GM19351 (cell line): ENCODE results near the gene CYBC1.
A peak's percentile ranks its signal among the peaks of the same experiment; 100 is the strongest.

Source experiments
- ATAC-seq: cut with Tn5 transposase; IDR thresholded peaks from one replicate; pipeline ENCODE4 v1.9.1; 2021; ENCODE audit warnings: mild to moderate bottlenecking, moderate library complexity; ENCODE audit not compliant: unreplicated experiment

CYBC1 gene

DNA sequence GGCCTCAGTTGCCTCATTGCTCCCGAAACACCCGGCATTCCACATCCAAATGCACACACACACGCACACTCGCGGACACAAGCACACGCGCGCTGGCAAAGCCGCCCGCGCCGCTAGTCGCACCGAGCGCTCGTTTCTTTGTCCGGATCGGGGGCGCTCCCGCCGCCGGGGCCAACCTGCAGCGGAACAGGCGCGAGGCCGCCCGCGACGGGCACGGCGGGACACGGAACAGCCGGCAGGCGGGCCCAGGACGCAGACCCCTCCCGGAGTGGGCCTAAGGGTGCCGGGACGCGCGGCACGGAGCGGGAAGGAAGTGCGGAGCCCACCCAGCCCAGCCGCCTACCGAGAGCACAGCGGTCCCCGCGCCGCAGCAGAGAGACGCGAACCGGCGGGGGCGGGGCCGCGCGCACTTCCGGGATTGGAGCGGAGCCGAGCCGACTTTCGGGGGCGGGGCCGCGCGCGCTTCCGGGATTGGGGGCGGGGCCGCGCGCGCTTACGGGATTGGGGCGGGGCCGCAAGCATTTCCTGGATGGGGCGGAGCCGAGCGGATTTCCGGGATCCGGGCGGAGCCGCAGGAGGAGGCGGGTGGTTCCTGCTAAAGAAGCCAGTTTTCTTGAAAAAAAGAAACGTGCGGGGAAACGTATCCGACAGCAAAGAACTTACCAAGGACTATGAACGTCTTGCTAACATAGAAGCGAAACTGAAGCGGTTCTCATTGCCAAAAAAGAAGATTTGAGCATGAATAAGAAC is at the start of gene CYBC1:
TSS of gene CYBC1 (minus strand) at position 396 of the 750 bp plus-strand sequence. CDS start 1,498 bp downstream, outside the sequence.
- ATAC-seq = peak; percentile 60

DNA sequence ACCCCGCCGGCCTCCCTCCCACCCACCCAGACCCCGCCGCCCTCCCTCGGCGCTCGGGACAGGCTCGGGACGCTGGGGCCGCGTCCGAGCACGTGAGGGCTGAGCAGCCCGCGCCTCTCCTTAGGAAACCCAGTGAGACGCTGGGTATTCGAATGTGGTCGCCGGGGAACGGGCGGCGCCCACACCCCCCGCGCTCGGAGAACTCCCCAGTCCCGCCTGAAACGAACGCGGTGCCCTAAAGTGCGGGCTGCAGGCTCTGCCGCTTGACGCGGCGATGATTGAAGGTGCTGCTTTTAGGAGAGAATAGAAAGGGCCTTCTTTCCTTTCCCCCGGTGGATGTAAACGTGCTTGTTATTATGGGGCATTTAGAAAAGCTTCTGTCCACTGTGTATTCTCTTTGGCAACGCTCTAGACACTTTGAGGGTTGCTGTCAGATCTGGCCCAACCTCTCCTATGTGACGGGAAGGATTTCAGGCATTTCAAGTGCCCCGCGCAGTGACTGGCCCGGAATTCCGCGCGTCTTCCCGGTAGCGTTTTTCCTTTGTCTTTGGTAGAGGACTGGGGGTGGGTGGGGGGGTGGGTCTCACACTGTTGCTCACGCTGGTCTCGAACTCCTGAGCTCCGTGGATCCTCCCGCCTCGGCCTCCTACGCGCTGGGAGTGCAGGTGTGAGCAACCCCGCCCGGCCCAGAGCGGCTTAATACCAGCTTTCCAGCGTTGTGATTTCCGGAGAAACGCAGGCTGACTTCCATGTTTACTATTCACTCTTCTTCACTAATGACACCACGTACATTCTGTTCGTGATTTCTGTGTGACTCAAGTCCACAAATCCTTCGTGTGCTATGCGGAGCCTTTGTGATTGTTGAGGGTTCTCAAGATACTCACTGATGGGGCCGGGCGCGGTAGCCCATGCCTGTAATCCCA is 47.2 kb upstream of the CYBC1 start:
- ATAC-seq = peak; percentile 17

DNA sequence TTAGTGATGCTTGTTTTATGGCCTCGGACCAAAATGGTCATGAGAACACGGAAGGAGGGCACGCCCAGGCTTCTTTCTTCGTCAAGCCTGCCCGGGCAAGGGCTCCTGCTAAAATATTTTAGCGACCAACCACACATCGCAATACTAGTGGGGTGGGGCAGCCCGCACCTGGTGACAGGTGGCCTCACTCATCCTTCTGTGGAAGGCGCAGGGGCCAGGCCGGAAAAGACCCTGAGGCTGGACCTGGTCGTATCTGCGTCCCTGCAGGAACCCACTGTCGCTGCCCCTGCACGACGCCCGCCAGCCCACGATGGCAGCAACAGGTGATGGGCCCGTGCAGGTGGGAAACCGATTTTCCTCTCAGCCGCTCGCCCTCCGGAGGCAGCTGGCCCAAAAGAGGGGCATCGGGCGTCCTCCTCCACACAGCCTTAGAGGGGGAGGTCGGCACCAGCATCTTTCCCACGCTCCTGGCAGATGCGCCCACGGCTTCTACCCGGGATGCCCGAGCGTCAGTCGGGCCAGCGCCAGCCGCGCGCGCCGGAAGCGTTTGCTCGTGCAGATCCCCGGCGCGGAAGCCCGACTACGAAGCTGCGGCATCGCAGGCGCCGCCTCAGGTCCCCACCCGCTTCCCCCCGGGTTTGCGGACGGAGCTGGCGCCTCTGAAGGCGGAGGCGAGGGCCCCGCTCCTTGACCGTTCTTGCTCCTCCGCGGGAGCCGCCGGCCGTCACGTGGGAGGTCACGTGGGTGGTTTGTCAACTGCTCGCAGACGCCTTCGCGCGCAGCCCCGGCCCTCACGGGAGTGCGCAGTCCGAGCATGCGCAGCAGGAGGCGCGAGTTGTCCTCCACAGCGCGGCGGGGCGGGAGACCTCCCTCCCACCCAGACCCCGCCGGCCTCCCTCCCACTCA is 46.2 kb upstream of the CYBC1 start:
- peak; percentile 44 for ATAC-seq

DNA sequence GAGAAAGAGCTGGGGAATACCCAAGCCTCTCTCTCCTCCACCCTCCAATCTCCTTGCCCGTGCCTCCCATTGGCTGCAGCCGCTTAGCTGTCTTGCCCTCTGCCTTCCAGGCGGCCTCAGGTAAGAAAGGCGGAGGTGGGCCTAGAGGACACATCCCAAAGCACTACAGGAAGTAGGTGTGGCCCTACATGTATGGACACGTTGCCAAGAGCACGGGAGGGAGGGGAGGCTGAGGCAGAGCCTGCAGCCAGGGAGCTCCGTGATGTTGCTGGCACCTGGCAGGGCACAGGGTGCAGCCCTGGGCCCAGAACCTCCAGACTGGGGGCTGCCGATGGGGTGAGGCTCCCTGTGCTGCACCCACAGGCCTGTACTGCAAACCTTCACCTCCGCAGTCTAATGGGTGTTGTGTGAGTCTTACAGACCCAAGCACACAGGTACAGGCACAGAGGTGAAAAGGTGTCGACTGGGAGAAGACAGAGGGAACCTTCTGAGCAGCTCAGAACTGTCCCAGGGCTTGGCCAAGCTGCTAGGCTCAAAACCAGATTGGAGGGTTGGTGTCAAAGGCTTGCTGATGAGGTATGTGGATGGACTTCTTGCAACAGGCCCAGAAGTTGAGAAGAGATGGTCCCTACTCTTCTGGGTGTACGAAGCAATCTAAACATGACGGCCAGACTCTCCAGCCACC is 45.4 kb upstream of the CYBC1 start:
- ATAC-seq = no peak

DNA sequence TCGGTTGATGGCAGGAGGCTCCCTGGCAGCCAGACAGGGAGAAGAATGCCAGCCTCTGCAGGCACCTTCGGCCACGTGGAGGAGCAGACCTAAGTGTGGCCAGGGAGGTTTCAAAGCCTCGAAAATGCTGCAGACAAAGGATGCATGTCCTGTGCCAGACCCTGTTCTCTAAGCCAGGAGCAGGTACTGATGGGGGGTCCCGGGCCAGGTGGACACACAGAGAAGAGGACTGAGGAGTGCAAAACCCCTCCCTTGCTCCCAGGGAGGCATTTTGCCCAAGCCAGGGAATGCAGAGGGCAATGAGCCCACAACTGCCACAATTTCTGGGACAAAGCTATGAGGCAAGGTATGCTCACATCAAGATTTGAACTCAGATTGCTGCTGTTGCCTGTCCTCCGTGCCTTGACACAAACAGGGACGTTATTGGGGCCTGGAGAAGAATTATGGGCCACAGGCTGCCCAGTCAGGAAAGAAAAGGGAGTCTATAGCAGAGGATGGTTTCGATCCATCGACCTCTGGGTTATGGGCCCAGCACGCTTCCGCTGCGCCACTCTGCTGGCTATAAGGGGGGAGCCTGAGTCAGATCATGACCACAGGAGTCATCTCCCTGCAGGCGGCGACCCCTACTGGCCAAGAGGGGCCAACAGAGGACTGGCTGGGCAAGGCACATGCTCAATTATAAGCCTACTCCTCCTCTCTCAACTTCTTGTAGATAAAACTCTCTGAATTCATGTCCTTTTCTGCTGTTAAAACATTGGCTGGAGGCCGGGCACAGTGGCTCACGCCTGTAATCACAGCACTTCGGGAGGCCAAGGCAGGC is 43.9 kb upstream of the CYBC1 start:
- ATAC-seq = peak; percentile 76

DNA sequence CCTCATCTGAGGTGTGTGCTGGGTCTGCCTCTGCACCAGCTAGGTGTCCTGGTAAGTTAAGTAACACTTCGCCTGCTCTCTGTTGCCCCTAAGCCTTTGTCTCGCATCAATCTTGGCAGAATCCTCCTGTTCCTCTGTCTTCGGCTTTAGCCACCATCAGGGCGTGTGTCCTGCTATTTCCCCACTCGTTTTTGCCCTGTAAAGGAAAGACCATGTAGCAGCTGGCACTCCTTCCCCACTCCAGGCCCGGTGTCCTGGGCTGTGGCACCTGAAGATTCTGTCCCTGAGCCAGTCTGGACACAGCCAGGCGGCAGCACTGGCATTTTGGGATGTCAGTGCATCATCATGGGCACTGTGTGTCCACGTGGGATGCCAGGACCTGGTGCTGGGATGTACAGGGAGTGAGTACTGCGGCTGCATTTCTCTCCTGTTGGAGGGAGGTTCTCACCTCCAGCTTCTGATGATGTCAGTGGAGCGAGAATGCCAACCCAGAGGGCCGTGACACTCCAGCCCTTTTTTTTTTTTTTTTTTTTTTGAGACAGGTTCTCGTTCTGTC is 42.8 kb upstream of the CYBC1 start:
- ATAC-seq = no peak

DNA sequence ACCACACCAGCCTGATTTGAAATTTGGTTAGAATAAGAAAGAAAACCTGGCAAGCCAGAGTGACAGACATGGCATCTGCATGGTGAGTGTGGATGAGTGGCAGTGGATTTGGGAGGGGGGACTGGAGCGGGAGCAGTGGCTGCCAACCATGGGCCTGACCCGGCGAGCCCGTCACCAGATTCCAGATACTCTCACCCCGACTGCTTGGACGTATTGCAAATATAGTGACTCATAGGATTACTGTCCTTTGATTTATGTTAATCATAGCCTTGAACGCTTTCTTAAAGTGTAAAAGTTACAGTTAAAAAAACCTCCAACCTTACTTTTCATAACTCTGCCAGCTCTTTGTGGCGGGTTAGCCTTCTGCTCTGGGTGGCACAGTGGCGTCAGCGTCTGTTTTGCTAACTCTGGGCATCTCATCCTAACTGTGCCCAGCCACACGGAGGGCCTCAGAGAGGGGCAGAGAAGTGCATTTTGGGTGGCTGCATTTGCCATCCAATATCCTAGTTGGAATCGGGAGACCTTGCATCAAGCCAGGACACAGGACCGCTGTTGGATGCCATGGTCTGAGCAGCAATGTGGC is 42.2 kb upstream of the CYBC1 start:
- no peak for ATAC-seq

DNA sequence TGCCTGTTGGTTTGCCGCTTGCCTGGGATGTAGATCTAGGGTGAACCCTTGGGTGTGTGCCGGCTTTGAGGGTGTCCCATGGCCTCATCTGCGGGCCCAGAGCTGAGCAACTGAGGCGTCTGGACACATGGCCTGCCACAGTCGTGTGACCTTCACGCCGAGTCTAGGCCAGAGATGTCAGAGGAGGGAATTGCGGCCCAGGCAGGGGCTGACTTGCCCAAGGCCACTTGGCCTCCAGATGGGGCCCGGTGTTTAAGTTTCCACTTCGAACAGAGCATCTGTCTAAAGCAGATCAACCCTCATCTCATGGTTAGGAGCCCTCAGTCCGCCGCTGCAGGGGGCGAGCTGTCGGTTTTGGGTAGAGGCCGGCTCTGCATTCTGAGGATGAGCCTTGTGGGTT is 41.0 kb upstream of the CYBC1 start:
- ATAC-seq = no peak

DNA sequence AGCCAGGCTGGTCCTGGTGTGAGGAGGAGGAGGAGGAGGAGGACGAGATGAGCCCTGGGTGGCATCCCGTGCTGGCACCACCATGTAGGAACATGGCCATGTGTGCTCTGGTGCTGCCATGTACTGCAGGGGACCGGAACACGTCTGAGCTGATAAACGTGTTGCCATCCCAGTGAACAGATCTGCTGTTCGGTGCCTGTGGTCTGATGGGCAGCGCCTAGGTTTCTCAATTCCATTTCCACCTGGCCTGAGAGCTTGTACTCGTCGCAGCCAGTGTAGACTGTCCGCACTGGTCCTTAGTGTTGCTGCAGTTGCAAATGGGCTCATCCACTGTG is 40.6 kb upstream of the CYBC1 start:
- no peak for ATAC-seq

DNA sequence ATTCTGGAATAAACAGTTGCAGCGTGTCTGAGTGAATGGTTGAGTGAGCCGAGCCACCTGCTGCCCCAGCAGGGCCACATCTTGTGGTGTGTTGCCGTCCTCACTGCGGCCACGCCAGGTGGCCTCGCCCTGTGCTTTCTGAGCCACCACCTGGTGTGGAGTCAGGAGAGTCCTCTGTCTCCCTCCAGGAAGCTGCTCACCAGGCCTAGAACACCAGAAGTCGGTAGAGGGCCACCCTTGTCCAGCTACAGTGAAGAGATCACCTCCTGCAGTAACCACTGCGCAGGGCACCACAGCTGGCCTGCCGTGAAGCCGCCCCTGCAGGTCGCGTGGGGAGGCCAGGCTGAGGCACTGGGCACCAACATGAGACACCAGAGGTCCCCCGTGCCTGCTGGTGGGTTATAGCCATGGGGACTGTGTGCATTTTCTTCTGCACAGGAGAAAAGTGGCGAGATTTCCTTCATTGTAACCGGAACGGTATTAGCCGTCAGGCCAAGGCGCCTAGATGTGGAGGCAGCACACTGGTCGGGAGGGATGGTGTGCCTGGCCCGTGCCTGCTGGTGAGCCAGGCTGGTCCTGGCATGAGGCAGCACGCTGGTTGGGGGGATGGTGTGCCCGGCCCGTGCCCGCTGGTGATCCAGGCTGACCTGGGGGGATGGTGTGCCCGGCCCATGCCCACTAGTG is 40.1 kb upstream of the CYBC1 start:
- ATAC-seq = no peak

DNA sequence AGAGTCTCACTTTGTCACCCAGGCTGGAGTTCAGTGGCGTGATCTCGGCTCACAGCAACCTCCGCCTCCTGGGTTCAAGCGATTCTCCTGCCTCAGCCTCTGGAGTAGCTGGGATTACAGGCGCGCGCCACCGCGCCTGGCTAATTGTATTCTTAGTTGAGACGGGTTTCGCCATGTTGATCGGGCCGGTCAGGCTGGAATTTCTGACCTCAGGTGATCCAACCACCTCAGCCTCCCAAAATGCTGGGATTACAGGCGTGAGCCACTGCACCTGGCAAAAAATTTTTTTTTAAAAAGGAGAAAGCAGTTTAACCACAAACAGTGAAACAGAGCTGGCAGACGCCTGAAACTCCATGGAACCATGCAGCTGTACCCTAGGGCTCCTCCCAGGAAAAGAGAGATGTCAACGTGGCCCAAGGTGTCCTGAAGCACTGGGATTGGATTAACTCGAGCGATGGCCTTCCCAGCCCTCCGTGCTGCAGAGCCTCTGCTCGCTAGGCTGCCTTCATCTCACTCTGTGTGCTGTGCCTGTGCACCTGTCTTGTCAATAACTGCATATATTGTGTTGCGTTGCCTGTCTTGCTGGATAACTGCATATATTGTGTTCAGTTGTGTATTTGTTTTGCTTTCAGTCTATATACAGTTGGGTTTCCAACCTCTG is 39.4 kb upstream of the CYBC1 start:
- ATAC-seq = no peak

DNA sequence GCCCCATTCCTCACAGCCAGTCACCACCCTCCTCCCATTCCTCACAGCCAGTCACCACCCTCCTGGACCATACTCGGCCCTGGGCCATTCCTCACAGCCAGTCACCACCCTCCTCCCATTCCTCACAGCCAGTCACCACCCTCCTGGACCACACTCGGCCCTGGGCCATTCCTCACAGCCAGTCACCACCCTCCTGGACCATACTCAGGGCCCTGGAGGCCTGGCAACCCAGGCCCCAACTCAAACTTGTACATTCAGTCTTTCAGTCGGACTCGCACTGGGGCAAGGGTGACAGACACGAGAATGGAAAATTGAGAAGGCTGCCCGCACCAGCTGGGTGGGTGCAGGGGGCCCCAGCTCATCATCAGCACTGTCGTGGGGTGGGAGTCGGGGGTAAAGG is 38.6 kb upstream of the CYBC1 start:
- ATAC-seq = no peak

DNA sequence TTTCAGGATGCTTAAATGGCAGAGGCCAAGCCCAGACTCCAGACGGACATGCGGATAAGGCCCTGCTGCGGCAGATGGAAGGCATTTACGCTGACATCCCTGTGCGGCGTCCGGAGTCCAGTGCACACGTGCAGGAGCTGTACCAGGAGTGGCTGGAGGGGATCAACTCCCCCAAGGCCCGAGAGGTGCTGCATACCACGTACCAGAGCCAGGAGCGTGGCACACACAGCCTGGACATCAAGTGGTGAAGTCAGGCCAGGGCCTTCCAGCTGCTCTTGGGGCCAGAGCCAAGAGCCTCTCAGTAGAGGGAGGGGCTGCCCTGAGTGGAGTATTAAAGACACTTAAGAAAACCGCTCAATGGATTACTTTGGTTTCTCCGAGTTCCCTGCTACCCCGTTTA is 37.4 kb upstream of the CYBC1 start:
- no peak for ATAC-seq

DNA sequence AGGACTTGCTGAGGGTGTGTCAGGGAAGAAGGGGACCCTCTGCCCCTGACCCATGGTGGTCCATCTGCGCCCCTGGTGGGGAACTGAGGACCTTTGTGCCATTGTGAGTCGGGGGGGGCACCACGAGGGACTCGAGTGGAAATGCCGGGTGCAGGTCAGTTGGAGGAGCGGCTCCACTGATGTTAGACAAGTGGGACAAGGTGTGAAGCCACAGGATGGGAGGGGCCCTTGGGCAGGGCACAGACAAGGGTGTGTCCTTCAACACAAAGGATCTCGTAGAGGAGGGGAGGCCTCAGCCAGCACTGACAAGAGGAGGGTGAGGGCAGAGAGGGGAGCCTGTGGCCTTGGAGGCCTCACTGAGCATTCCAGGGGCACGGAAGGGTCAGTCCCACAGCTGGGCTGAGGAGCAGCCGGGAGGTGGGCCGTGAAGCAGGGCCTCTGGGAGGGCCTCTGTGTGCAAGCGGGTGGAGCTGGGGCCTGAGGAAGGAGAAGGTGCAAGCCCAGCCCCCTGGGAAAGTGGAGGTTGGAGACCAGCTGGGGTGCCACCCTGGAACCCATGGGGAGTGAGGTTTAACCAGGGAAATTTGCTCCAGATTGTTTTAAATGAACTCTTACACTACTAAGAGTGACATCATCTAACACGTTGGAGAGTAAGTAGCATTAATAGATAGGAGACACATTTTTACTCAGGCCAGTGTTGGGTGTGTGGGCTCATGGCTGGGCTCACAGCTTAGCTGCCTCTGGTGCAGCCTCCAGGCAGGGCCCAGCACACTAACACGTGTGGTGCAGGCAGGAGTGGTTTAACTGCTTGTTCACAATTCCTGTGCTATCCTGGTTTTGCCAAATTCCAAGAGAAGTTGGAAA is 35.9 kb upstream of the CYBC1 start:
- ATAC-seq = no peak

DNA sequence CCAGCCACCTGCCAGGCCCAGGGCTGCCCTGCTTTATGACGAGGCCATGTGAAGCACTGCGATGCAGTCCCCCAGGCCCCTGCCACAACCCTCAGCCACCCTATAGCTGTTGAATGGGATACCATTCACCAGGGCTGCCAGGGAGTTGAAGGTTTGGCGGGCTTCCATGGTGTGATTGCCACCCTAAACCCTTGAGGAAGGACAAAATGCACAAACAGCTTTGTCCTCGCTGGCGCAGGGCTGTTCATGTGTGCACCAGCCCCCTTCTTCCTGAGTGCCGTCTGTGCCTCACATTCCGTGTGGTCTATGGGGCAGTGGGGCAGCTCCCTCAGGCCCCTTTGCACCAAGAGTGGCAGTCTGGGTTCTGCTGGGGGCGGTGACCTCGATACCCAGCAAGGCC is 33.3 kb upstream of the CYBC1 start:
- no peak for ATAC-seq

DNA sequence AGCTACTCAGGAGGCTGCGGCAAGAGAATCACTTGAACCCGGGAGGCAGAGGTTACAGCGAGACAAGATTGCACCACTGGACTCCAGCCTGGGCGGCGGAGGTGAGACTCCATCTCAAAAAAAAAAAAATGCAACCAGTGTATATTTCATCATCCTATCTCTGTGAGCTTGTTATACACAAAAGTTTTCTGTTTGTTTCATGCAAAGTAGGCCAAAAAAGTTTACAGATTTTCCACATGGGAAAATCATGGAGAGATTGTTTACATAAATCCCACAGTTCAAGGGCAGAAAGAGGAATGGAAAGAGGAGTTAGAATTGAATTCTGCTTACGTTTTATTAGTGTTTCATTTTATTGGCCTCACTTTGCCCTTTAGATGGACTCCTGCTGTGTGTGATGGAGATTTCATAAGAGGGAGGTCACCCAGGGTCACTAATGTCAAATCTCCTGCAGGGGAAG is 32.7 kb upstream of the CYBC1 start:
- ATAC-seq = no peak

DNA sequence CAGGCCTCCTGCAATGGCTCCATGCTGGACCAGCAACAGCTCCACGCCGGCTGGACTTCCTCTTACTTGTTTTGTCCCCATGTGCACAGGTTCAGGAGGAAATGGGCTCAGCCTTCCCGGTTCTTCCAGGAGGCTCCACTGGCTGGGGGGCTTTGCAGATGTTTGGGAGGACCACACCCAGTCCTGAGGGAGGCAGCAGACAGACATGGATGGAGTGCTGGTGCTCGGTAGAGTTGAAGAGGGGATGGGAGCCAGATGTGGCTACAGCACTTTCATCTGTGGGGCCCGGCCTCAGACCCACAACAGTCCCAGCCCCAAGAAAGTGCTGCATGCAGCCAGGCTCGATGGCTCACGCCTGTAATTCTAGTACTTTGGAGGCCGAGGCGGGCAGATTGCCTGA is 29.8 kb upstream of the CYBC1 start:
- ATAC-seq = no peak
